ENCODE measurements around the gene RCAN2.
A peak's percentile ranks its signal among the peaks of the same experiment; 100 is the strongest.

Gene RCAN2

GRCh38 chr6:46246727-46247126 lies 244.5 kb downstream of the RCAN2 start:
- no peak for ATAC-seq

- ATAC-seq = no peak
Measured at GRCh38 chr6:46246081-46246480, 245.2 kb downstream of the RCAN2 start.

- no peak for ATAC-seq
Measured at GRCh38 chr6:46244670-46245069, 246.6 kb downstream of the RCAN2 start.

DNA sequence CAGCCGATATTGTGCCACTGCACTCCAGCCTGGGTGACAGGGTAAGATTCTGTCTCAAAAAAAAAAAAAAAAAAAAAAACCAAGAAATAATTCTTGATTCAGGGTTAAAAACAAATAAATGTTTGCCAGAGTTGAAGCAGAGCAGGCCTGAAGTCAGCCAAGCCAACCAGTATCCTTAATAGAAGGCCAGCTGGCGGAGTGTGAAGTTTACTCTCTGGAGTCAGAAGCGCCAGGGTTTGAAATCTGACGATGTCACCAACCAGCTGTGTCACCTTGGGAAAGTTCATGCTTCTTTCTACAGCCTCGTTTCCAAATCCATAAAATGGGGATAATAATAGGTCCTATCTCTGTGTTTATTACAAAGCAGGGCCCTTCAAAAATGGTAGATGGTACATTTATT lies 247.5 kb downstream of the RCAN2 start:
- ATAC-seq = no peak

DNA sequence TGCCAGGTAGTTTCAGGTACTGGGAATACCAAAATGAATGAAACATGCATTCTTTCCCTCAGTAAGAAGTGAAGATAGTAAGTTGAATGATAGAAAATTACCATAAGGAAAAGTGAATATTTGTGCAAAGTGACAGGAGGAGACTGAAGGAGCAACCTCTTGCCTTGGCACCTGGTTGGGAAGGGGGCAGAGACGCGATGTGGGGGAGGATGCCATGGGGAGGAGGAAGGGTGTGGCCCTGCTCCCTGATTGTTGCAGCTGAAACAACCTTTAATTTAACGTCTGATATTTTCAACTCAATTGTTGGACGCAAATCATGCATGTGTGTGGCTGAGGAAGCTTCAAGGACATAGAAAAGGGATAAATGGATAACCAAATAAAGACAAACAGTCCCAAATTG lies 248.3 kb downstream of the RCAN2 start:
- no peak for ATAC-seq

DNA sequence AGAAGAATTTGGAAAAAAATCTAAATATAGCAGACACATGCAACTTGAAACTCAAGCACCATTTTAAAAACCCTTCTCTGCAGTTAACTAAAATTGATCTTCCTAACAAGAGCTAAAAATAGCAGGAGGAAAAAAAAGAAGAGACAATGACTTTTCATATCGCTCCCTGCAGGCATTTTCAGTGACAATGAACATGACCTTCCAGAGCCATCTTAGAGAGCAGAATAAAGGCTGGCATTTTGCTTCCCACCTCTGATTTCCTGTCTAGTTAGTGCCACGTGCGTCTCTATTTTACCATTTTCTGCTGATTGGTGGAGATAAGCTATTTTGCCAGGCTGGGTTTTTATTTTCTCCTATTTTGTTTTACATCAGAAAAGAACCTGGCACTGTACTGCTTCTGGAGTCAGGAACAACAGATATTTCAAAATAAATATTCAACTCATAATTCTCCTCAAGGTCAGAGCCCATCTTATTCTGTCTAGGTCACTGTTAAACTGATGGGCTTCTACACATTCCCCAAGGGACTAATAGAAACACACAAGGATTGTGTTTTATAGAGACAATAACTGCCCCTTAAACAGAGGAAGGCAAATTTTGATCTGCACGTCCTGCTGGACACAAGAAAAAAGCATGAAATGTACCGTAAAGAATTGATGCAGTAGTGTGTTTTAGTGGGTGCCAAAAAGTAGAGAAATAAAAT lies 250.2 kb downstream of the RCAN2 start:
- no peak for ATAC-seq

GRCh38 chr6:46236752-46237151 lies 254.5 kb downstream of the RCAN2 start:
- ATAC-seq = no peak

DNA sequence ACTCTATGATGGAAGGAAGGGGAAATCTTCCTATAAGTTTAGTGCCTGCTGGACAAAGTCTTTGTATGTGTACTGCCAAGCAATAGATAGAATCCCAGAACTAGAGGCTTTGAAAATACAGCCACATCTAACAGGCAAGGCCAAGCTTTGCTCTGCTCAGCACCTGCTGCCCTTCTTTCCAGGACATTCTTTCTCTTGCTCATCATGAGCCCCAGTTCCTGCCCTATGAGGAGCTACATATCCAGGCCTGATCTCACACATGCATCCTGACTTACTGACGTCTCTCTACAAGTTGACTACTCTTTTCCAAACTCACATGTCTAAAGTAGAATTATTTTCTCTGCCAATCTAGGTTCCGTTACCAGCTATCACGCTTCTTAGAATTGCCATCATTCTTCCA lies 256.0 kb downstream of the RCAN2 start:
- ATAC-seq = no peak

DNA sequence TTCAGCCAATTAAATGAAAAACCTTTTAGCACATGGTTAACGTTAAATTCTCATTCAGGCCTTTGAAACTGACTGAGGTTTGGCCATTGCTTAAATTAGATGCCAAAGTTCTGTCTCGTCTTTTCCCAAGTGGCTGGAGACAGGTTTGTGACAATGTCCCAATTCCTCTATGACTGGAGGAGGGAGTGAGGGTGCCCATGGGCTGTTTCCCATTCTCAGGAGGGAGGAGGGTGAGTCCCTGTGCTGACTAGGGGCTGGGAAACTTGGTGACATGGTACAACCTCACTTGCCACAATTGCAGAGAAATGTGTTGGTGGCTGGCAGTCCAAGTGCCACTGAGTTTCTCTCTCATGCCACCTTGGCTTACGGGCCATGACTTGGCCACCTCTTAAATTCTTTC lies 256.5 kb downstream of the RCAN2 start:
- no peak for ATAC-seq

GRCh38 chr6:46234156-46234556 lies 257.1 kb downstream of the RCAN2 start:
- no peak for ATAC-seq

DNA sequence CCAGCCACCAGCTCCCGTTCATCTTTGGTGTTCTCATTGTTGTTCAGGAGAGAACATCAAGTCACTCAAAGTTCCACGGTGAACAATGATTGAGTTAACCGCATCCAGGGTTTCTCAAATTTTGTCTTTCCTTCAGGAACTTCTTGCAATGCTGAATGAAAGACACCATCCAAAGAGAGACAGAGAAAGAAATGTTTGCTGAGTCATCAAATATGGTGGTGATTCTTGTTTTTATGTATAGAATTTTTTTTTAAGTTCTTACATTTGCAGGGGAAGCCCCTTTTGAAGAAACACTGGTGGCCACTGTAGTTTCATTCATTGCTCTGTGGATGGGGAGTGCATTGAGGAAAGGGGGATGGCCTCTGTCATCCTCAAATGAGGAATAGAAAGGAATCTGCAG lies 258.1 kb downstream of the RCAN2 start:
- ATAC-seq = no peak

DNA sequence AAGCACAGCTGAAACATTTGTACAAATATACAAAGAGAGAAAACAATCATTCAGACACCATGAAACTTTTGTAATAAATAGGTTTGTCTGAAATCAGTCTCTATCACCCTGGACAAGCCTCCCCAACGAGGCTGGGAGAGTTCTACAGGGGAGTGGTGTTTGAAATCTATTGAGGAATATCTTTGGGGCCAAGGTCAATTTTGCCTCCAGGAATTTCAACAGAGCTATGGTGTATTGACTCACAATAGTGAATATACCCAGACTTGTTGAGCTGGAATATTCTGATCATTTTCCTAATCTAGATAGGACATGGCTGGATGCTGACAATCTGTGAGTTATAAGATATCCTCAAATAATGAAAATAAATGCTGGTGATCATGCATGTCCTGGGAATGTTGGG lies 269.0 kb downstream of the RCAN2 start:
- no peak for ATAC-seq

DNA sequence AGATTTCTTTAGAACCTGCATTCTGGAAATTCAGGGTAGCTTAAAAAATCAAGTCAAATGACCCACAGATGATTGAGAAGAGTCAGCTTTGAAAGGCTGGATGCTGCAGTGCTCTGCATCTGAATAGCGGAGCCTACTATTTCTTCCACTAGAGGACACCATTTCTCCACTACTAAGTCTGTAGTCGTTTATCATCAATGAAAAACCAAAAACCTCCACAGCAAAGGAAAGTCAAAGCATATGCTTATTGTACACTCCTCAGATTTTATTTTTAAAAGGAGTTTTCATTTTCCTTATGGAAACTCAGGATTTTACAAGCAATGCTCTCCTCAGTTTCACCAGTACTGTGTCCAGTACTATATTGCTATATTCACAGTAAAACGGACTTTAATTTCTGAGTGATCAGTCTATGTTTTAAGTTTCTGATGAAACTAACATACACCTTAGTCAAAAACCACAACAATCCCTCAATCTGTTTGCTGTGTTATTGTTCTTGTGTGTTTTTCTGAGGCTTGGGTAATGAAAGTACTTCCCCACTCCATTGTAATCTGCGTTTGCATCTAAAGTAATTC lies 269.9 kb downstream of the RCAN2 start:
- no peak for ATAC-seq

- ATAC-seq = peak; percentile 55 to 58
Measured at GRCh38 chr6:46220352-46221221, 270.7 kb downstream of the RCAN2 start.

DNA sequence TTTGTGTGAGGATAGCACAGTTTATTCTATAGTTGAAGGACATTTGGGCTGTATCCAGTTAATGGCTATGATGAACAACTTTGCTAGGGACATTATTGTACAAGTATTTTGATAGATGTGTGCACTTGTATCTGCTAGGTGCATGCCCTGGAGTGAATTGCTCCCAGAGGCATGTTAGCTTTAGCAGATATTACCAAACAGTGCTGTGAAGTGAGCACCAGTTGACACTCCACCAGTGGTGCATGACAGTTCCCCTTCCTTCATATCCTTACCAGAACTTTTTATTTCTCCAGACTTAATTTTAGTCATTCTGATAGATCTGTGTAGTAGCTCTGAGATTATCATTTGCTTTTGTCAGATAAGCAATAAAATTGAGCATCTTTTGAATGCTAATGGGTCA lies 271.6 kb downstream of the RCAN2 start:
- ATAC-seq = no peak

- no peak for ATAC-seq
Measured at GRCh38 chr6:46218457-46218856, 272.8 kb downstream of the RCAN2 start.

DNA sequence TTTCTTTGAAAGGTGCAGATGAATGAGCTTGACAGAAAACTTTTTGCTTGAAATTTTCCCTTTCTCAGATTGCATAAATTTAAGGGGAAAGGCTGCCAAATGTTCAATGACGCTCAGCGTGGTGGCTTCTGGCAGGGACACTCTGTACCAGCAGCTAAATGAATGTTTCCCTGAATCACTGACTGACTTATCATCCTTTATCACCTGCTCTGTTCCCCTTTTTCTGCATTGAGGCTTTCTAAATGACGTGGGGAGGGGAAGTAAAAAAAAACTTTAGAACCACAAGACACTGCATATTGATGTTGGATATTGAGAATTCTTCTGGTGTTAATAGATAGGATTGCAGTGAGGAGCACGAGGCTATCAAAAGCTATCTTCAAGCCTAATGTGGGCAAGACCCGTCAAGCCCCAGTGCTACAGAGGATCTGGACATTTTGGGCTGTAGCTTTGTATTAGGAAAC lies 273.5 kb downstream of the RCAN2 start:
- peak; percentile 44 to 56 for ATAC-seq

- ATAC-seq = no peak
Measured at GRCh38 chr6:46216879-46217278, 274.4 kb downstream of the RCAN2 start.

- no peak for ATAC-seq
Measured at GRCh38 chr6:46215777-46216176, 275.5 kb downstream of the RCAN2 start.

- no peak for ATAC-seq
Measured at GRCh38 chr6:46215213-46215612, 276.0 kb downstream of the RCAN2 start.

DNA sequence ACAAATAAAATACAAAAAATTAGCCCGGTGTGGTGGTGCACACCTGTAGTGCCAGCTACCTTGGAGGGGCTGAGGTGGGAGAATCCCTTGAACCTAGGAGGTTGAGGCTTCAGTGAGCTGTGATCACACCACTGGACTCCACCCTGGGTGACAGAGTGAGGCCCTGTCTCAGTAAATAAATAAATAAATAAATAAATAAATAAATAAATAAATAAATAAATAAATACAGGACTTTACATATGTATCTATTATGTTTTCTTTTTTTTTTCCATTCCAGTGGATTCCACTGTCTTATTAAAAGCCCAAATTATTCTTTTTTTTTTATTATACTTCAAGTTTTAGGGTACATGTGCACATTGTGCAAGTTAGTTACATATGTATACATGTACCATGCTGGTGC lies 279.3 kb downstream of the RCAN2 start:
- no peak for ATAC-seq

DNA sequence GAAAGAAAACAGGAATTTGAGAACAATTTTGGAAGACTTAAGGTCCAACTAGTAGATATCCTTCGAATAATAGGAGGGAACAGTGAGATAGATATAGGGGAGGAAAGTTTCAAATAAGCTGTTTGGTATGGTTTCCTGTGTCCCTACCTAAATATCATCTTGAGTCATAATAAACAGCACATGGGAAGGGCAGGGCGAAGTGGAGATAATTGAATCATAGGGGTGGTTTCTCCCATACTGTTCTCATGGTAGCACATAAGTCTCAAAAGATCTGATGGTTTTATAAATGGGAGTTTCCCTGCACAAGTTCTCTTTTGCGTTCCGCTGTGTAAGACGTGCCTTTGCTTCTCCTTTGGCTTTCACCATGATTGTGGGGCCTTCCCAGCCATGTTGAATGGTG lies 281.0 kb downstream of the RCAN2 start:
- ATAC-seq = no peak

DNA sequence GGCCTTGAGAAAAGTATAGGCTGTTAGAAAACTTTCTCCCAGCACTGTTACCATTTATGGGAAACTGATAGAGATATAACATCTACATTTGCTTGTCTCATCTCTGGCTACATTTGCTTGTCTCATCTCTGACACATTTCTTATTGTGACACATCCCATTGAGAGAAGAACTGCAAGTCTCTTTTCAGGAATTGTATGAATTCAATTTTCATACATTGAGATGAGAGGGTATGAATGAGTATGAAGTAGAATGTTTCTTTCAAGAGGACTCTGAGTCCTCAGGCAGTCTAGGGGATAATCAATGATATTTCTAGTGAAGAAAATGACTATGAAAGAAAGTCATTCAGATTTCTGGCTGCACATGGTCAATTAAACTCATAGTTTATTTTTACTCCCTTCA lies 282.9 kb downstream of the RCAN2 start:
- no peak for ATAC-seq

DNA sequence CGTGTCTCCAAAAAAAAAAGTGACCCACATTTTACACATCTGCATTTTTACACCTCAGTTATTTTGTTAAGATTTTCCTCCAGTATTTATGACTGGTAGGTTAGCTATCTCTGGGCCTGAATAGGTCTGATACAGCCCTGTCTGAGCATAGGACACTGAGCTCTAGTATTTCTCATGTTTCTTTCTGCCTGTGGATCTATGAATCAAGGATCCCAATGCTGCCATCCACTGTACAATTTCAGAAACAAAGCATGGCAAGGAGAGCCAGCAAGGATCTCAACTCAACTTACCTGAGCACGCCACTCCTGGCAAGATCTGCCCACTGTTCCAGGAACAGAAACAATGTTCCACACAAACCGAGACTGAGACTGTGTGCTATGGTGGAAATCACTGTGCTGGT lies 284.1 kb downstream of the RCAN2 start:
- no peak for ATAC-seq

Data from activated CD4-positive, CD25-positive, alpha-beta regulatory T cell treated with anti-CD3 and anti-CD28 coated beads, Interleukin-2, amount 50 U/mL, for 24 hours (primary cell).